Hematopoietic multipotent progenitor cell treated with erythropoietin and hydrocortisone succinate and interleukin-3 and kit ligand, for 4 days (in vitro differentiated cells): ENCODE measurements around the gene CLIP4.
"Not testable (repeated sequence)": the region's sequence is repeated elsewhere in the genome, so short reads cannot be mapped to it uniquely, and the experiment has no call there.

Experiments
- DNase-seq: peaks from one replicate; pipeline ENCODE4 v3.0.0-alpha.2; 2015

Gene CLIP4

DNA sequence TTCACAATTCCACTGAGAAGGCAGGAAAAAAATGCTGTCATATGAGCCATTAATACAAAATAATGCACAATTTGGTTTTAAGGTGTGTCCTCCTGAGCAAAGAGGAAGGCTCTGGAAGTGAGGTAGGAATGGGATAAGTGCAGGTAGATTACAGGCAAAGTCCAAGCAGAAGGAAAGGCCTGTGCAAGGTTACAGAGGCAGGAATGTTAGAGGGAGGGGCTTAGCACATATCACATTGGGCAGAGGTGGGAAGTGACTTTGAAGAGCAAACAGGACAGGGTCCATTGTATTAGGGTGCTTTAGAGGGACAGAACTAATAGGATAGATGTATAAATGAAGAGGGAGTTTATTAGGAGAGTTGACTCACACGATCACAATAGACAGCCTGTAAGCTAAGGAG is 14.7 kb upstream of the CLIP4 start:
- DNase-seq = no peak

DNA sequence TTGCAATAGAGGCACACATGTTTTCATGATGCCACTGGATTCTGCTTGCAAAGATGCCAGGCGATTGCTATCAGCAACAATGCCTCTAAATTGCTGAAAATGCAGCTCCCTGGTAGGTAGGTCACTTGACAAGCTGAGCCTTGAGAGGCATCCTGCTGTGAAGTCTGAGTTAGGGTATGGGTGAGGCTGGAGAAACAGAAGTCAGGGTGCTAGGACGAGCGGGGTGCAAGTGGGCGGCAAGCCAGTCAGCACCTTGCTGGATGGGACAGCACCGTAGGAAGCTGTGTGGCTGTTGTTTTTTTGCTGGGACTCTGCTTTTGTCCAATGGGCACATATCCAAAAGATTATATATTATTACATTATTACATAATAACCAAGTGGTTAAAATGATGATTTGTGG is 10.5 kb upstream of the CLIP4 start:
- DNase-seq = no peak

DNA sequence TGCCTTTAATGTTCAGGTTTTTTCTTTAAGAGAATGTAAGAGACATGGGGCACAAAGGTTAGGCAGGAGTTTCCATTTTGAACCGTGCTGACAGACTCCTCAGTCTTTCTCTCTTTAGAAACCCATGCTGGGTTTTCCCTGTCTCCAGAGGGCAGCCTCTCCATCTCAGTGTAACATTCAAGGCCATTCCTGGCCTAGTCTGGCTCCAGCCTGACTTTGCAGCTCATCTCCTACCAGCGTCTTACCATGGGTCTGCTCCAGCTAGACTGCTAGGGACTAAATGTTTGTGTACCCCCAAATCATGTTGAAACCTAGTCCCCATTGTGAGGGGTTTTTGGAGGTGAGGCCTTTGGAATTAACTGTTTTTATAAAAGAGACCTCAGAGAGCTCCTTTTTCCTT is 9.8 kb upstream of the CLIP4 start:
- DNase-seq = no peak

DNA sequence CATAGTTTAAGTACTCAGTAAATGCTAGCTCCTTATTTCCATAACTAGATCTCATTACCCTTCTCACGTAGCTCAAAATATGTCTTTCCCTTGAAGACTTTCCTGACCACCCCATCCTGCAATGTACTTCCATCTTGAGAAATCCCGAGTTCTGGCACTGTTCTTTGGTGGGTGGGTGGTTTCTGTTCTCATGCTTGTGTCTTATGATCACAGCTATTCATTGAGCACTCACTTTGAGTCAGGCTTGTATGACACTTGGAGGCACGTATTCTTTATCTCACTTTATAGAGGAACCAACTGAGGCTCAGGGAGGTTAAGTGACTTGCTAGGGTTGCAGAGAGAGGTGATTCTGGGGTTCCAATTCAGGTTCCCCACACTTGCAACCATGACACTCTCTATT is 9.0 kb upstream of the CLIP4 start:
- no peak for DNase-seq

DNA sequence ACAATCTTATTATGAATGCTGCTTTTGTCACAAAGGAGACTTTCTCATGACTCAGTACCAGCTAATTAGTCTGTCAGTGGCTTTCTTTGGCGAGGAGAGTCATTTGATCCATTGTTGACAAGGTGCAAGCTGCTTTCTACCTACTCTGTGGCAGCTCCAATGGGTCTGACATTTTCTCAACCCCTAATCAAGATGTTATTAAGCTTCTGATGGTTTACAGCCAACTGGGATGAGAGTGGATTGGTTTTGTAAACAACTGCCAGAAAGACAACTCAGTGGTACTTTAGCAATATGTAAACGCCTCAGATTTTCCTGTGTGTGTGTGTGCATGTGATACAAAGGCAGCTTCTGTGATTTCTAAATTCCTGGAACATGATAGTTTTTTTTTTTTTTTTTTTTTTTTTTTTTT is 8.2 kb upstream of the CLIP4 start:
- DNase-seq = no peak

DNA sequence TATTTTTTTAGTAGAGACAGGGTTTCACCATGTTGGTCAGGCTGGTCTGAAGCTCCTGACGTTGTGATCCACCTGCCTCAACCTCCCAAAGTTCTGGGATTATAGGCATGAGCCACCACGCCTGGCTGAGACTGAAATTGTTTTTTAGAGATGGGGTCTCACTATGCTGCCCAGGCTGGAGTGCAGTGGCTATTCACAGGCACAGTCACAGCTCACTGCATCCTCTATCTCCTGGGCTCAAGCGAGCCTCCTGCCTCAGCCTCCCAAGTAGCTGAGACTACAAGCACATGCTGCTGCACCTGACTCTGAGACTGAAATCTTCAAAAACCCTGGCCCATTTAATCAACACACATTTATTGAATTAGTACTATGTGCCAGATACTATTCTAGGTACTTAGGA is 7.7 kb upstream of the CLIP4 start:
- not testable (repeated sequence) for DNase-seq

DNA sequence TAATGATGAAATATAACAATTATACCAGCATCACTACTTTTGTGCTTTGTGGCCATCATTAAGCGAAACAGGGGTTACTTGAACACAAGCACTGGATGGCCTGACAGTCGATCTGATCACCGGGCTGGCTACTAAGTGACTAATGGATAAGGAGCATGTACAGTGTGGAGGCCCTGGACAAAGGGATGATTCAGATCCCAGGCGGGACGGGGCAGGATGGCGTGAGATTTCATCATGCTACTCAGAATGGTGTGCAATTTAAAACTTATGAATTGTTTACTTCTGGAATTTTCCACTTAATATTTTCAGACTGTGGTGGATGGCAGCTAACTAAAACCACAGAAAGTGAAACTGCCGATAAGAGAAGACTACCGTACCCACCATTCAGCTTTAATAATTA is 7.0 kb upstream of the CLIP4 start:
- no peak for DNase-seq

DNA sequence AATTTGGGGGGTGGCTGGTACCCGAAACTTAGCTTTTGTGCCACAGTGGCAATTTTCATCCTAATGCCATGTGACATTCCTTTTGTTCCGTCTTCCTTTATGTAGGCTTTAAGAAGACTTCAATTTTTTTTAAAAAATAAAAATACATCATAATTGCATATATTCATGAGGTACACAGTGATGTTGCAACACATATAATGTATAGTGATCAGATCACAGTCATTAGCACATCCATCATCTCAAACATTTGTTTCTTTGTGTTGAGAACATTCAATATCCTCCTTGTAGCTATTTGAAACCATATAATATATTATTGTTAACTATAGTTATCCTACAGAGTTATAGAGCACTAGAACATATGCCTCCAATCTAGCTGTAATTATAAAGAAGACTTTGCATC is 6.0 kb upstream of the CLIP4 start:
- DNase-seq = no peak

DNA sequence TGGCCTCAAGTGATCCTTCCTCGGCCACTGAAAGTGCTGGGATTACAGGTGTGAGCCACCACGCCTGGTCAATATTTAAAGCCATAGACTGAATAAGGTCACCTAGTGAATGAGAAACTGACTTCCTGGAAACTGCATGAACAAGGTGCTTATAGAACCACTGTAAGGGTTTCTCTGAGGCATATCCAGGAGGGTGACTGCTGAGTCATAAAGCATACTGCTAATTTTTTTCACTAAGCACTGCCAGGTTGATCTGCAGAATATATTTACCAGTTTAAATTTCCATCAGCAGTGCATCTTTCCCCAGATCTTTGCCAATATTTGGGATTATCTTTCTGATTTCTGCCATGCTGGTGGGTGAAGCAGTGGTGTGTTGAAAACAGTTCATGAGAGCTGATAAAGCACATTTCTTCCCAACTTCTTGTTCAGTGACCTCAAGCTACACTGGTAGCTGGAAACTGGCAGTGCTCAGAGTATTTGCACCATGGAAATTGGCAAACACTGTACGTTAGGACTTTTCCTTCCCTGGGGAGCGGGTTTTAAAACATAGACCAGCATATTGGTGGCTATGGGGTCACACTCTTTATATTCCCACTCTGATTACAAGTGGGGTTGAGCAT is 4.2 kb upstream of the CLIP4 start:
- no peak for DNase-seq

DNA sequence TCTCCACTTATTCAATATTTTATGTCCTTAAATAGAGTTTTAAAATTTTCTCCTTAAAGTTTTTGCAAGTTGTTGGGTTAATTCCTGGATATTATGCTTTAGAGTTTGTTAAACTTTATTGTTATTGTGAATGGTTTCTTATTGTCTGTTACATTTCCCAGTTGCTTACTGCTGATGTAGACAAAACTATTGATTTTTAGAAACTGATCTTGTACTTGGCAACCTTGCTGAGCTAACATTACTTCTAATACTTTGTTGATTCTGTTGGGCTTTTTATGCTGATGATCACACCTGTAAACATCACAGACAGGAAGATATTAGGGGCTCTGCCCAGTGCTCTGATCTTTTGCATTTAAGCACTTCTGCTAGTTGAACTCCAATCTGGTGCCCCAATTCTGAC is 2.8 kb upstream of the CLIP4 start:
- DNase-seq = no peak

DNA sequence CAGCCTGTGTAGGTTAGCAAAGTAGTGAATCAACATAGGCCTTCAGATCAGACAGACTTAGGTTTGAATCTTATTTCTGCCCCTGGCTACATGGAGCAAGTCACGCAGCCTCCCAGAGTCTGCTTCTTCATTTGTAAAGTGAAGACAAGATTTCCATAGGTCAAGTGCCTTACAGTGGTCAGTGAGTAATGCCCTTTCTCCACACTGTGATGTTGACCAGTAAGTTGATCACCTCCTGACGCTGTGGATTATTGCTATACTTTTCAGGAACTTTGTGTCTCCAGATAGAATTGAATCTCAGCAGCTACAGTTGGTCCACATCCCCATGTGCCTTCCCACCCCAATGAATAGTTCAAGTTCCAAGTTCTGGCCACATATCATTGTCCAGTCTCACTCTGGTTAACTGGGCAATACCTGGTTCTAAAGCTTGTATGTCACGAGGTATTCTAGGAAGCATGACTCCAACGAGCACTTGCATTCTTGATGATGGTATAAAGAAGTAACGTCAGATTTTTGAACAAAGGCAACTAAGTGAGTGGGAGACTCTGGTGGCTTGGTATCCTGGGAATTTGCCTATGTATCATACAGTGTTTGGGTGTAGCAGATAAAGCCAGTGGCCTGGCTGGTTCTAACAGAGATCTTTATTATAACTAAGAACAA is 2.1 kb upstream of the CLIP4 start:
- no peak for DNase-seq

DNA sequence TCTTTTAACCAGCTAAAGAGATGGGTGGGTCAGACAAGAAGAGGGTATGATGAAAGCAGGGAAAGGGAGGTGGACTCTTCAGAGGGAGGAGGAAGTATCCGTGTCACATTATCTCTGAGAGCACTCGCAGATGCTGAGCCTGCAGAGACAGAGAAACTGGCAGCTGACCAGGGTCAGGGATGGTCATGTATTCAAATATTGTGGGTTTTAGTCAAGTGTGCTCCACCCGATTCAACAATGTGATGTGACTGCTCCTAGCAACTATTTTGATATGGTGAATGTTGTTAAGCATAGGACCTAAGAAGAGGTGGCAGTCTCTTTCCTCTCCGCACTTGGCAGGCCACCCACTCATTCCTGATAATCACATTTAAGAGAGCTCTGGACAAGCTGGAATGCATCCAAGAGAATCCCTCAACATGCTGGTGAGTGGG is 1.3 kb upstream of the CLIP4 start:
- peak; percentile 98 for DNase-seq

DNA sequence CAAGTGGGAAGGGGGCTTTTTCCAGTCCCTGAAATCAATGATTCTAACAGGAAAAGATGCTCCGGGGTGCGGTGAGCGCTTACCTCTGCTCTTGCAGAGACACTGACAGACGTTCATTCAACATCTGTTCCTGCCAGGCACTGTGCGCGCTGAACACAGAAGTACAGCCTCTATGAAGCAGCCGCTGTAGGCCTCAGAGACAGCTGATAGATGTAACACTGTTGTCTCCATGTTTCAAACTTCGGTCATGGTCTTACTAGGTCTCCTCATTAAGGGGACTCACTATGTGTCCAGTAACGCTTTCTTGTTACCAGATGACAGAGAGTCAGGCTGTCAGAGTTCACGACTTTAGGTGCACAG is 649 bp upstream of the CLIP4 start:
- peak; percentile 44 for DNase-seq

DNA sequence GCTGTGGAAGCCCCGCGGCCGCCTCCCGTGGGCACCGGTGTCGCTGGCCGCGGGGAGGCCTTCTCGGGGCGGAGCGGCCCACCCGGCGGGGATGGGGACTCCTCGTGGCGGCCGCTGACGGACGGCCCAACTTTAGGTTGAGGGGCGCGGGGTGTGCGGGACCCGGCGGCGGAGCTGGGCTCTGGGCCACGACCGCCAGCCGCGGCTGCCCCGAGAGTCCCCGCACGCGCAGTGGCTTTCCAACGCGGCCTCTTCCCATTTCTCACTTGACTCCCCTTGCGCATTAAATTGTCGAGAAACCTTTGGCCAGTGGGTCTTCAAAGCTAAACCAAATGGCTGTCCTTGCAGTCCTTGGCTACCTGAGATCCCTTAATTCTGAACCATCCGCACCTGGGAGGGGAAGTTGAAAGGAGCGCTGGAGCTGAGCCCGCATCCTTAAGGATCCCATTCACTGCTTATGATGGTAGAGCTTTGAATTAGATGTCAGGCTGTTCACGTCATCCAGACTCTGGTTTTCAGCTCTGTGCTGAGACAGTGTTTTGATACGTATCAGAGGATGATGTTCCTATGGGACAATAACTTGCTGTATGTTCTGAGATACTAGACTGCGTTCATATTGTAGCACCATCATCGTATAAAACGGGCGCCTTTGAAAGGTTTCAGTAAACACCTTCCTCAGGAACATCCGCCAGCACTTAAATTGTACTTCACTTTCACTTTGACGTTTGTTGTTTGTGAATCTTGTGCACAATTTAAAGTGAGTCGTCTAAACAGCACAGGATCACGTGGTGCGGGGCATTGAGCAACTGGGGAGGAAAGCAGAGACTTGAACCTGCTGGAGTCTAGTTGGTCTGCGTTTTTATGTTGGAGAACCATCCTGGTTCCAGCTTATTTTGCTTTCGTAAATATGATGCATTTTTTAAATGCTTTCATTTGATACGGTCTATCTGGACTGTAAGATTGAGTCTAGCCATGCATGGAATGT is 874 bp downstream of the CLIP4 start:
- DNase-seq = peak; percentile 78

DNA sequence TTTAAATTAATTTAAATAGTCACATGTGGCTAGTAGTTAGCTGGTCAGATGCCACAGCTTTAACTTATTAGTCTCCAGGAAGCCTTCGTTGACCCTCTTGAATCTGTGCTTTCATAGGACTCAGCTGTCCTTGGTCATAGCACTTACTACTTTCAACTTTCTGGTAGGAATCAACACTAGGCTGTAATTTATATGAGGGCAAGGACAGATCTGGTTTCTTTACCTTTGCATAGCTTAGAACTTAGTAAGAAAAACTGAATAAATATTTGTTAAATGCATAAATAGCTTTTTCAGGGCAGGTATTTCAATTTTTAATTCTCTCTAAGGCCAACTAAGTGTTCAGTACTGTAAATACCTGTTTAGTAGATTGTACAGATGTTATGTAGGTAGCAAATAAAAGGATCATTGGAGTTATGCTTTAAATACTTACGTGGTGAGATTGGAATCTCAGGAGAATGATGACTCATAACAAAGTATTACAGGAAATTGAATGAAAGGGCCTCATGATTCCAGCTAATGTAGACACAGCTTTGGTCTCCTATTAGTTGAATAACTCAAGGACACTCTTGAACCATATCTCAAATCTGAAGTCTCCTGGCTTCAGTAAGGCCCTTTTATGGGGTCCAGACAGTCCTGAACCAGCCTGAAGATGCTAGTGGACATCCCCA is 2.6 kb downstream of the CLIP4 start:
- no peak for DNase-seq

DNA sequence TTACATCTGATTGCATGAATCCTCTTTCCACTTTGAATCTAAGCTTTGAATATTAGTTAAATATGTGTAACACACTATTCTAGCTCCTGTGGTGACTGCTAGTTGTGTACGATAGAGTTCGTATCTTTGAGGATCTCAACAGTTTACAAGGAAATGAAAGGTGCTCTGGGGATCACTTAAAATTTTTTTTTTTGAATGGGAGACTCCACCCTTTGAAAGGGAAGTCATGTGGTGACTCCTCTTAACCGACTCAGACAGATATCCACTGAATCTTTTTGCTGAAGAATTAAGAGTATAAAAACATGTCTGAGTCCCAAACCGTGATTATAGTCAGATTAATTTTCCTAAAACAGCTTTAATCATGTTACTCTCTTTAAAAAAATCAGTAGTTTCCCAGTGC is 4.0 kb downstream of the CLIP4 start:
- DNase-seq = peak; percentile 41

DNA sequence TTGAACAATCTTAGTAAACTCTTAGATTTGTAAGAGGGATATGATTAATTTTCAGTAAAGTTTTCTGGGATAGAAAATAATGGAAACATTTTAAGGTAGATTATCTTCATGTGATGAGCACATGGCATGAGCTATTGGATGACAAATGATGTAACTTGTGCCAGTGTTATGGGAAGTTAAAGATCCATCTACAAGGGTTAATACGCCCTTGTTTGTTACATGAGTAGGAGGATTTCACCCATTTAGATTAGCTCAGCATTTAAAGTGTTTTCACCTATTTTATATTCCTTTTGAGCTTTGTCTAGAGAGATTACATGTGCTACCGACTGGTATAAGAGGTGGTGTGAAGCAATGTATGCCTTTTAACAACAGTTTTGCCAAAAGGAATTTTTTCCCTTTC is 5.6 kb downstream of the CLIP4 start:
- DNase-seq = no peak

DNA sequence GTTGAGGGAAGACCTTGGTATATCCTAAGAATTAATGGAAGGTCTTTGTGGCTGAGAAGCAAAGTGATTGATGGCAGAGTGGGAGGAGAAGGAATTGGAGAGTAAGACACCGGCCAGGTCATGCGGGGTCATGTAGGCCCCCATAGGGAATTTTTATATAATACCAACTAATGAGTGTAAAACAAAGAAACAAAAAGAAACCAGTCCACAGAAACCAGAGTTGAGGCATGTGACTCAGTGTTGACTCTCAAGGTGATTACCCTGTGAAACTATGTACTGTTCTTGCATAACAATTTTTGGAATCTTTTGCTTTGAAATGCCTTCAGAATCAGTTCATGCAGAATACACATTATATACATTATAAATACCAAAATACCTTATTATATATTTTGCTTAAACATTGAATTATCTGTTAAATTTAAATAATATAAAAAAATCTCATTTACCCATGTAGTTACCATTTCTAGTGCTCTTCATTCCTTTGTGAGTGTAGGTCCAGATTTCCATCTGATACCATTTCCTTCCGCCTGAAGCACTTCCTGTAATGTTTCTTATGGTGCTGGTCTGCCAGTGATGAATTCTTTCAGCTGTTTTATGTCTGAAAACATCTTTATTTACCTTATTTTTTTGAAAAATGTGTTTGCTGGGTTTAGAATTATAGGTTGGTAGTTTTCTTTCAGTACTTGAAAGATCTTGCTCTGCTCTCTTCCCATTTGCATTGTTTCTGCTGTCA is 8.6 kb downstream of the CLIP4 start:
- no peak for DNase-seq

DNA sequence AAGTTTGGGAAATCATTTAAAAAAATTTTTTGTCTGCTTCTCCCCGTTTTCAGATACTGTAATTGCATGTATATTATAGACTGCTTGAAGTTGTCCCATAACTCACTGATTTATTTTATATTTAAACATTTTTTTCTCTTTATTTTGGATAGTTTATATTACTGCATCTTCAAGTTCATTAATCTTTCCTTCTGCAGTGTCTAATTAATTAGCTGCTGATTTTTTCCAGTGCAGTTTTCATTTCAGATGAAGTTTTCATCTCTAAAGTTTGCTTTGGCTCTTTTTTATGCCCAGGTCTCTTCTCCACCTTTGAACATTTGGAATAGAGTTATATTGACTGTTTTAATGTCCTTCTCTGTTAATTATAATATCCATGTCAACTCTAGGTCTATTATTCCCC is 9.3 kb downstream of the CLIP4 start:
- DNase-seq = no peak

DNA sequence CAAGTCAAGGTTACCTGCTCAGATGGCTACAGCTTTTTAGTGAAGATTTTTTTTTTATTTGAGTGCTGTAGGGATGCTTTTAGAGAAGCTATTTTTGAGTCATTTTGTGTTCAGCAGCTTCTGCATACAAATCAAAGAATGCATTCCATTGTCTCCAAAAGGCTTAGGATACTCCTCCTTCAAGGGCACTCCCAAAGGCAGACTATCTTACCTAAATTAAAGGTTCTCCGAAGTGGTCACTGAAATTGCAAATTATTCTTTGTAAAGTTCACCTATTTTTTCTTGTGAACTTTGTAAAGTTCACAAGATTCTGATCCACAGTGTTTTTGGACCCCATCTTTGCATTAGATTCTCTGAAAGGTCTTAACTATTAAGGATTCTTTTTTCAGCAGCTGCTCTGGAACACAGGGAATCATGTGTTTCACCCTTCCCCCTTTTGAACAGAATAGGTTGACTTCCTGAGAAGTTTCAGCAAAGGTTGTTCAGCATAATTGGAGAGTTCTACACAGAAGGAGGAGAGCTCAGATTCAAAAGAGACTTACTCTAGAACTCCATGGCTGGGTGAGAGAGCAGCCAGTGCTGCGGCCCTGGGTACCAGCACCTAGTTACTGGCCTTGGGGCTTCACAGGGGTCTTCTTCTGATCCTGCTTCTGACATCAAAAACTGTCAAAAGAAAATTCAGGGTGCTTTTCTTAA is 14.5 kb downstream of the CLIP4 start:
- DNase-seq = no peak

DNA sequence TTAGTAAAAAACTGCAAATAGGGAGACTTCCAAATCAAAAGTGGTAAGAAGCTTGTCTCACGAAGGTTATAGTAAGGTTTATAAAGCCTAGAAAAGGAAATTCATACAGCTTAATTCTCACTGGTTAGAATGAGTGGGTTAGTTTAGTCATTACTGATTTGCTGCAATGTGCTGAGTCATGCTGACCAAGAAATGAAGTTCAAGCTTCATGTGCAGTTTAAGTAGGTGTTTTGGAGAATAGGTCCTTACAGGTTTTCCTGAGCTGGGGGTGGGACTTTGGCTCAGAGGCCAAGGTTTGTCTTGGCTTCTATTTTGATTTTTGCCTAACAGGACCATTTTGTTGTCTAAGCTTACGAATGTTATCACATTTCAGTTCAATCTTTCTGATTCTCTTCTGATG is 15.1 kb downstream of the CLIP4 start:
- DNase-seq = peak; percentile 76

DNA sequence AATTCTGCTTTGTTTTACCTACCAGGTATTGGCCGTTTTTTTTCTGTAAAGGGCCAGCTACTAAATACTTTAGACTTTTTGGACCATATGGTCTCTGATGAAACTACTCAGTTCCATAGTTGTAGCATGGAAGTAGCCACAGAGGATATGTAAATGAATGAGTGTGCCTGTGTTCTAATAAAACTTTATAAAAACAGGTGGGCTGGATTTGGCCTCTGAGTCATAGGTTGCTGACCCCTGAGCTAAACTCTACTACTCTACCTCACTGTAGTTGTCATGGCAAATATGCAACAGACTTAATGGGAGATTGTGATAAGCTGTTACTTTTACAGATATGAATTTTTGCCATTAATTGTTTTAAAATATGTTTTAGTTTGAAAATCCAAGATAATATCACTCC is 19.7 kb downstream of the CLIP4 start:
- DNase-seq = no peak
